ENCODE data around the gene MAPT.

DNA sequence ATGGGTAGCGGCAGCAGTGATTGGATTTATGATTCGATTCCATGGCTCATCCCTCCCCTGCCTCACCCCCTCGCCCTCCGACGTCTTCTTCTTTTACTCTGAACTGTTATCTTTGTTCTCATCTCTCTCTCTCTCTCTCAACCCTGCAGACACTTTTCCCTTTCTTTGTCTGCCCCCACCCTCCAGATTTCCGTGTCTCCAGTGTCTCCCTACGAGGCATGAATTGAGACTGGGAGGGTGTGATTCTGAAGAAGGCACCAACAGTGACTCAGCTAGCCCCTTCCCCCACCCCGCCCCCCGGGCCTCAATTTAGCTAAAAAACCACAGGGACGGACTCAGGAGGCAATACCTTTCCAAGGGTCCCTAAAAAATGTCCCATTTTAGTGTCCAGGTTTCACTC lies 57.0 kb downstream of the MAPT start:
- no peak for TF ChIP-seq POLR2A (IDR thresholded peaks at IDR 0.05)
- TF ChIP-seq, protein P1, sequence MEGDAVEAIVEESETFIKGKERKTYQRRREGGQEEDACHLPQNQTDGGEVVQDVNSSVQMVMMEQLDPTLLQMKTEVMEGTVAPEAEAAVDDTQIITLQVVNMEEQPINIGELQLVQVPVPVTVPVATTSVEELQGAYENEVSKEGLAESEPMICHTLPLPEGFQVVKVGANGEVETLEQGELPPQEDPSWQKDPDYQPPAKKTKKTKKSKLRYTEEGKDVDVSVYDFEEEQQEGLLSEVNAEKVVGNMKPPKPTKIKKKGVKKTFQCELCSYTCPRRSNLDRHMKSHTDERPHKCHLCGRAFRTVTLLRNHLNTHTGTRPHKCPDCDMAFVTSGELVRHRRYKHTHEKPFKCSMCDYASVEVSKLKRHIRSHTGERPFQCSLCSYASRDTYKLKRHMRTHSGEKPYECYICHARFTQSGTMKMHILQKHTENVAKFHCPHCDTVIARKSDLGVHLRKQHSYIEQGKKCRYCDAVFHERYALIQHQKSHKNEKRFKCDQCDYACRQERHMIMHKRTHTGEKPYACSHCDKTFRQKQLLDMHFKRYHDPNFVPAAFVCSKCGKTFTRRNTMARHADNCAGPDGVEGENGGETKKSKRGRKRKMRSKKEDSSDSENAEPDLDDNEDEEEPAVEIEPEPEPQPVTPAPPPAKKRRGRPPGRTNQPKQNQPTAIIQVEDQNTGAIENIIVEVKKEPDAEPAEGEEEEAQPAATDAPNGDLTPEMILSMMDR (IDR thresholded peaks at IDR 0.05 in 4 of 5, conservative IDR thresholded peaks at IDR 0.05 in 1 of 5) = no peak
